PC-9 (cell line): Measurements from ENCODE around the gene SEPHS2.

Experiments used
- CTCF ChIP-seq: fragments of 200-600 bp; sonication (generic); conservative IDR thresholded peaks from 2 replicates; pipeline ENCODE4 v1.6.1; 2017; ENCODE audit warnings: mixed run types, antibody characterized with exemption, mild to moderate bottlenecking, moderate library complexity
- EZH2 ChIP-seq: fragments of 200-600 bp; sonication (generic); IDR thresholded peaks from 2 replicates; pipeline ENCODE4 v1.8.0; 2017; ENCODE audit warnings: antibody characterized with exemption, low read depth

- no peak for TF ChIP-seq CTCF
- TF ChIP-seq EZH2, result no peak
Measured at GRCh38 chr16:30449116-30449435, 3.4 kb upstream of the SEPHS2 start.
